ENCODE measurements around the gene RASGEF1C. TPM values are rescaled to one million over a fixed set of nuclear protein-coding genes. Genes with fewer than 3 reads are reported as not detected.

RASGEF1C gene
- total RNA-seq, 4 donors from 2014 or later: 0.58 to 4.0 (median 2.1) TPM

GRCh38 chr5:180068519-180069090 lies 140.4 kb downstream of the RASGEF1C start:
- H3K9me3 ChIP-seq: no peaks in the 10 kb centered on the region
- intact Hi-C loops (cut with DNase I): no loop called here
- TF ChIP-seq CTCF (IDR thresholded peaks at IDR 0.05) (no peak), POLR2A (IDR thresholded peaks at IDR 0.05) (no peak)
- peaks cover 9 to 15% of the 10 kb centered on the region in 2 donors for H3K4me1 ChIP-seq
- DNase-seq: no peak
- H3K4me3 ChIP-seq (replicated peaks in 1 of 3): no peak overlapping the region
- no peaks in the 10 kb centered on the region for H3K36me3 ChIP-seq
- H3K27me3 ChIP-seq: no peaks in the 10 kb centered on the region
- no peak overlapping the region for H3K27ac ChIP-seq
- WGBS, 2 donors: 80 to 89% methylated on average over 6 of the region's 6 CpGs

- H3K27ac ChIP-seq: no peak overlapping the region
- H3K27me3 ChIP-seq: no peaks in the 10 kb centered on the region
- TF ChIP-seq CTCF (IDR thresholded peaks at IDR 0.05) (no peak), POLR2A (IDR thresholded peaks at IDR 0.05) (no peak)
- H3K4me3 ChIP-seq (replicated peaks in 1 of 3): no peak overlapping the region
- H3K36me3 ChIP-seq: no peaks in the 10 kb centered on the region
- no peaks in the 10 kb centered on the region for H3K9me3 ChIP-seq
- peaks cover 9 to 15% of the 10 kb centered on the region in 2 donors for H3K4me1 ChIP-seq
- WGBS, 2 donors: 89 to 93% methylated on average over 4 of the region's 4 CpGs
- intact Hi-C loops (cut with DNase I): no loop called here
- no peak for DNase-seq
Observed at GRCh38 chr5:180067986-180068385, 141.0 kb downstream of the RASGEF1C start.

DNA sequence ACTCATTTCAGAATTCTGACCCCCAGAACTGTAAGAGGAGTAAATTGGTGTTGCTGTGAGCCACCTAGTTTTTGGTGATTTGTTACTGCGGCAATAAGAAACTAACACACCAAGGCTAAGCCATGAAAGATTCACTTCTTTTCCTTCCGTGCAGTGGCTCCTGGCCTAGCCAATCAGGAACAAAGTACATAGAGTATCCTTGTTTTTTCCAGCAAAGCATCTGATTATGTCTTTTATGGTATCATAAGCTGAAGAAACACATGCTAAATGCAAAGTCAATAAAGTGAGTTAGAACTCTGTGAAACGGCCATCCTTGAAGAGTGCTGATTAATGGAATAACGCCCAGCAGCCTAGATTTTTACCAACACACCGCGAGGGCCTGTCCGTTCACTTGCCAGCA lies 148.8 kb downstream of the RASGEF1C start:
- H3K27ac ChIP-seq: no peak overlapping the region
- H3K27me3 ChIP-seq: no peaks in the 10 kb centered on the region
- H3K4me3 ChIP-seq (replicated peaks in 1 of 3): no peak overlapping the region
- intact Hi-C loops (cut with DNase I): no loop called here
- TF ChIP-seq CTCF (IDR thresholded peaks at IDR 0.05): no peak
- no peak for TF ChIP-seq POLR2A (IDR thresholded peaks at IDR 0.05)
- 96% methylated on average over 7 of the region's 7 CpGs for WGBS, 2 donors
- H3K4me1 ChIP-seq: no peaks in the 10 kb centered on the region
- DNase-seq: no peak
- H3K9me3 ChIP-seq: no peaks in the 10 kb centered on the region
- H3K36me3 ChIP-seq: no peaks in the 10 kb centered on the region

GRCh38 chr5:180059326-180059725 lies 149.7 kb downstream of the RASGEF1C start:
- intact Hi-C loops (cut with DNase I): no loop called here
- Histone ChIP-seq H3K27ac (no peak overlapping the region), H3K4me1 (no peaks in the 10 kb centered on the region), H3K36me3 (no peaks in the 10 kb centered on the region), H3K4me3 (replicated peaks in 1 of 3) (no peak overlapping the region), H3K9me3 (no peaks in the 10 kb centered on the region), H3K27me3 (no peaks in the 10 kb centered on the region)
- TF ChIP-seq POLR2A (IDR thresholded peaks at IDR 0.05): no peak
- no peak for TF ChIP-seq CTCF (IDR thresholded peaks at IDR 0.05)
- no peak for DNase-seq
- WGBS, 2 donors: 87% methylated on average over 6 of the region's 6 CpGs

DNA sequence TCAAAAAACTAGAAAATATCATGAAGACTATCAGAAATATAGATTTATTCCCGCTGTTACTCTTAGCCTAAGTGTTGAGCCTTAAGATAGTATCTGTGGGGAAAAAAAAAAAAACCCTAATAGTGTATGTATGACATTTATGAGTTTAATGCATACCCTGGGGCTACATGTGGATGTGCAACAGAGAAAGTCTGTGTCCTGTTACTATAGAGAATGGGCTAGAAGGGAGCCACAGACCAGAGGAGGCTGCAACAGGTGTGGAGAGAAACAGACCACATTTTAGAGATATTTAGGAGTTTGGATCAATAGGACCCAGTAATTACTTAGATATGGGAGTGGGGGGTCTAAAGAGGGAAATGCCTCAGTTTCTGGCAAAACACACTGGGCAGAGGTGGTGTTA lies 152.9 kb downstream of the RASGEF1C start:
- no peak for DNase-seq
- no peak overlapping the region for H3K27ac ChIP-seq
- WGBS, 2 donors: 98 to 100% methylated on average over 1 of the region's 1 CpG
- H3K4me1 ChIP-seq: no peaks in the 10 kb centered on the region
- no peaks in the 10 kb centered on the region for H3K27me3 ChIP-seq
- H3K4me3 ChIP-seq (replicated peaks in 1 of 3): no peak overlapping the region
- intact Hi-C loops (cut with DNase I): no loop called here
- no peaks in the 10 kb centered on the region for H3K36me3 ChIP-seq
- no peak for TF ChIP-seq CTCF (IDR thresholded peaks at IDR 0.05)
- TF ChIP-seq POLR2A (IDR thresholded peaks at IDR 0.05): no peak
- H3K9me3 ChIP-seq: no peaks in the 10 kb centered on the region
